Measurements from ENCODE around the gene IFNL2.

DNA sequence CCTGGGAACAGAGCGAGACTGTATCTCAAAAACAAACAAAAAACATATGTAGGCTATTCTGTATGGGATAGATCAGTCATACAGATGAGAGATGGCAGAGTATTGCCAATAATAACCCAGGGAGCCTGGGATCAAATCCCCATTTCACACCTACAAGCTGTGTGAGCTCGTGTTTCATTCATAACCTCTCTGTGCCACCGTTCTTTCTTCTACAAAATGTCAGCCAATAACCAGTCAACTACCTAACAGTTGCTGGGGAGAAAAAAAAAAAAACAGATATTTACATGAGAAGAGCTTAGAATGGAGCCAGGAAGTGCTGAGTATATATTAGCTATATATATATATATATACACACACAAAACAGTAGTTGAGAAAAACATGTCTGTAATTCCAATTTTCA is 6.5 kb upstream of the IFNL2 start:
- TF ChIP-seq, protein P1, sequence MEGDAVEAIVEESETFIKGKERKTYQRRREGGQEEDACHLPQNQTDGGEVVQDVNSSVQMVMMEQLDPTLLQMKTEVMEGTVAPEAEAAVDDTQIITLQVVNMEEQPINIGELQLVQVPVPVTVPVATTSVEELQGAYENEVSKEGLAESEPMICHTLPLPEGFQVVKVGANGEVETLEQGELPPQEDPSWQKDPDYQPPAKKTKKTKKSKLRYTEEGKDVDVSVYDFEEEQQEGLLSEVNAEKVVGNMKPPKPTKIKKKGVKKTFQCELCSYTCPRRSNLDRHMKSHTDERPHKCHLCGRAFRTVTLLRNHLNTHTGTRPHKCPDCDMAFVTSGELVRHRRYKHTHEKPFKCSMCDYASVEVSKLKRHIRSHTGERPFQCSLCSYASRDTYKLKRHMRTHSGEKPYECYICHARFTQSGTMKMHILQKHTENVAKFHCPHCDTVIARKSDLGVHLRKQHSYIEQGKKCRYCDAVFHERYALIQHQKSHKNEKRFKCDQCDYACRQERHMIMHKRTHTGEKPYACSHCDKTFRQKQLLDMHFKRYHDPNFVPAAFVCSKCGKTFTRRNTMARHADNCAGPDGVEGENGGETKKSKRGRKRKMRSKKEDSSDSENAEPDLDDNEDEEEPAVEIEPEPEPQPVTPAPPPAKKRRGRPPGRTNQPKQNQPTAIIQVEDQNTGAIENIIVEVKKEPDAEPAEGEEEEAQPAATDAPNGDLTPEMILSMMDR (IDR thresholded peaks at IDR 0.05), result no peak
- TF ChIP-seq POLR2AphosphoS5 (IDR thresholded peaks at IDR 0.05) (no peak), POLR2A (IDR thresholded peaks at IDR 0.05) (no peak), EP300 (IDR thresholded peaks at IDR 0.05) (no peak)
